C4-2B (cell line): Measurements from ENCODE around the gene SH2D6.

Experiments
- H3K27ac ChIP-seq: fragments of 450-650 bp; 2 replicates; pipeline ENCODE4 v1.5.1; 2017
- CTCF ChIP-seq: fragments of 450-650 bp; conservative IDR thresholded peaks from 2 replicates; pipeline ENCODE4 v1.5.1; 2017; ENCODE audit warnings: mild to moderate bottlenecking
- ZFX ChIP-seq: fragments of 450-650 bp; IDR thresholded peaks from 2 replicates; pipeline ENCODE4 v1.6.1; 2017

SH2D6 gene

DNA sequence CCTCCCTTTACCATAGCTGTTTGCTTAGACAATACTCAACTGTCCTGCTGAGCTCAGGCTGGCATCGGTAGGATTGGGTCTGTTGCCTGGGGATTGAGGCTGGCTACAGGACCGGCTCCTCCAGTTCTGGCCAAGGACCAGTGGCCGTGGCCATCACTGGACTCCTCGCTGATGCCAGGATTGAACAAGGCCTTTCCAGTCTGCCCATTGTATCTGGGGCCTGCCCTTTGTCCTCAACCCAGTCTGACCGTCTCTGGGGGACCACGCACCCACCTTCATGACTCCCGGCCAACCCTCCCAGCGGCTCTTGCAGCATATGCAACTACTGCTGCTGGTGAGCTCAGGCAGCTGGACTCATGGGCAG is 28.7 kb downstream of the SH2D6 start:
- peak overlapping the region; percentile 20 for H3K27ac ChIP-seq

DNA sequence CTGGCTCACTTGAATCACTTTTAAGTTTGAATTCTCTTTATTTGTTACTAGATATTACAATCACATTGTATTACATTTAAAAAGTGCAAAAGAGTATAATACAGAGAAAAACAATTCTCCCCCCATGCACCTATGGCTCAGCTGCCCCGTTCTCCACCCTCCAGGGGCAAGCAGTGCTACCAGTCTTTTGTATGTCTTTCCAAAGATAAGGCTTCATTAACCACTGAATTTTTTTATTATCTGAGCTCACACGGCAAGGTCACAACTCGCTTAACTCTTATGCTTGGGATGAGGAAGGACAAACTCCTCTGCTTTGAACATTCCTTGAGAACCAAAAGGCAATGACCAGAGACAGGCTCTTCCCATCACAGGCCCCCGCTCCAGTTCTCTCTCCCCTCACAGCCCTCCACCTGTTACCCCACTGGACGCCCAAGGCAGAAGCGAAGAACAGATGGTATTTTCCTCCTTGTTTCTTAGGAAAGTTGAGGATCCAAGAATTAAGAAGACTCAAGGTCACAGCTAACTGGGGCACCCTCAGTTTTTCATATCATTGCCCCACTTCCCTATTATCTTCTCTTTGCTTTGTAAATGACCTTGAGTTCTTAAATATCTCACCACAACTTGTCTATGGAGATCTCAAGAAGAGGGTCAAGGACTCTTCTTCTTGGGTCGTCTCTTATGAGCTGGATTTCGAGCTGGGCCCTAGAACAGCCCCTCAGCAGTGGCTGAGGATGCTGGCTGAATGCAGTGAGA is 30.1 kb downstream of the SH2D6 start:
- H3K27ac ChIP-seq: no peak overlapping the region
- TF ChIP-seq ZFX (no peak), CTCF (no peak)

More for the DNA sequence above, 28.7 kb downstream of the SH2D6 start:
- no peak for TF ChIP-seq CTCF

- TF ChIP-seq CTCF (no peak), ZFX (no peak)
- H3K27ac ChIP-seq: no peak overlapping the region
Measured at GRCh38 chr2:85449214-85449588, 30.7 kb downstream of the SH2D6 start.

GRCh38 chr2:85452237-85452636 is 33.7 kb downstream of the SH2D6 start:
- no peak for TF ChIP-seq ZFX
- no peak for TF ChIP-seq CTCF
- H3K27ac ChIP-seq: no peak overlapping the region

GRCh38 chr2:85453571-85453970 is 35.1 kb downstream of the SH2D6 start:
- H3K27ac ChIP-seq: no peak overlapping the region
- no peak for TF ChIP-seq ZFX

DNA sequence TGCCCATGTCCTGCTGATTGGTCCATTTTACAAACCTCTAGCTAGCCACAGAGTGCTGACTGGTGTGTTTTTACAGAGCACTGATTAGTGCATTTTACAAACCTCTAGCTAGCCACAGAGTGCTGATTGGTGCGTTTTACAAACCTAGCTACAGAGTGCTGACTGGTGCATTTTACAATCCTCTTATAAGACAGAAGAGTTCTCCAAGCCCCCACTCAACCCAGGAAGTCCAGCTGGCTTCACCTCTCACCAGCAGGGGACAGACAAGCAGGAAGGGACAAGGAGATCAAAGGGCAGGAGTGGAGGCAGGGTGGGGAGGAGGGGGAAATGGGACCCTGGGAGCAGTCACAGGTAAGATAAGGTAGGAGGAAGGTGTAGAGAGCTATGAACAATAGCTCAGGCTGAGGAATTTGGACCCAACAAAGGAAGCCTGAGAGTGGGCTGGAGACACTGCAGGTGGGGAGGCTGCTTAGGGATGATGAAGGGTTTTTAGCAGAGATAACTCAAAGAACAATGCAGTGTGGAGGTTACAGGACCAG is 37.1 kb downstream of the SH2D6 start:
- H3K27ac ChIP-seq: no peak overlapping the region
- TF ChIP-seq ZFX: no peak
- no peak for TF ChIP-seq CTCF

DNA sequence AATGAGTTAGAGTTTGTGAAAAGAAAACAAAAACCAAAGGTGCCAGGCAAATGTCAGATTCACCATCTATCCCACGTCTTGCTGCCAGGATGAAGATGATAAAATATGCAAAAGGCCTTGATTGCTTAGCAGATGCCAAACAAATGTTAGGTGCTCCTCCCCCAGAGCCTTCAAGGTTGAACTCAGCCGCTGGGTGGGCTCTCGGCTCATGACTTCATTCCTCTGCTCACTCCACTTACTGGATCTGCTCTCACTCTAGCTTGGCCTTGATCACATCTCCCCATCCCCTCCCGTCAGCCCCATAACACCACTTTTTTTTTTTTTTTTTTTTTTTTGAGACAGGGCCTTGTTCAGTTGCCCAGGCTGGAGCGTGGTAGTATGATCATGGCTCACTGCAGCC is 38.5 kb downstream of the SH2D6 start:
- TF ChIP-seq CTCF: no peak
- no peak for TF ChIP-seq ZFX
- H3K27ac ChIP-seq: no peak overlapping the region

DNA sequence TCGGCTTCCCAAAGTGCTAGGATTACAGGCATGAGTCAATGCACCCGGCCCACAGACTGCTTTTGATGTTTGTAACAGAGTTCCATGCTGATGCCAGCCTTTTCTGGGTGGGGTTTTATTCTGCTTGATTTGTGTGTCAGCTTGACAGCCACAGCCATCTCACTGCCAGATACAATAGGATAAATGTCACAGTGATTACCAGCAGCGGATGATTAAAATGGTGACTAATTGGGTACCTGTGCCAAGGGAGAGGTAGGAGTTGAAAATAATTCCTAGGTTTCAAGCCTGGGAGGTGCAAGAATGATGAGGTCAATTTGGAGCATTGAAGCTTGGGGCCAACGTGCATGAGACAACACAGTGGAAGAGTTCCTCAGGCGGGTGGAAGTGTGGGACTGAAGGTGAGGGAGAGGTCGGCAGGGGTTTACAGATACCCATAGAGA is 39.4 kb downstream of the SH2D6 start:
- H3K27ac ChIP-seq: no peak overlapping the region
- TF ChIP-seq ZFX (no peak), CTCF (no peak)
